GM12878 (cell line): ENCODE results near the gene MFN2. TPM values are rescaled to one million over a fixed set of nuclear protein-coding genes. Genes with fewer than 3 reads are reported as not detected.

Experiments used
- ATAC-seq: fragments of 200-7000 bp; cut with Tn5 transposase; 3 replicates; pipeline ENCODE4 v1.9.1; 2020; ENCODE audit warnings: mild to moderate bottlenecking, moderate library complexity
- BruUV-seq: library from RNA; stranded (reverse); fragments of 400-500 nt; replicated peaks from 2 replicates; lab custom pipeline; 2021; lab: Mats Ljungman, UMichigan
- CTCF ChIA-PET: fragments of 300-600 bp; sonication (Branson Sonifier 250); formaldehyde crosslinking; extraction: SDS; loops from one replicate; lab custom pipeline; 2021; ENCODE audit warnings: inconsistent platforms; lab: Yijun Ruan, JAX
- POLR2A ChIA-PET: fragments of 350-600 bp; formaldehyde crosslinking; extraction: SDS; loops from one replicate; lab custom pipeline; 2021; ENCODE audit warnings: inconsistent platforms; lab: Charles Lee
- RAD21 ChIA-PET: fragments of 300-600 bp; sonication (Branson Sonifier 250); formaldehyde crosslinking; loops from one replicate; lab custom pipeline; 2023; ENCODE audit warnings: antibody characterized with exemption; ENCODE audit not compliant: unreplicated experiment; lab: Charles Lee
- SMC1A ChIA-PET: fragments of 300-600 bp; sonication (Branson Sonifier 250); formaldehyde crosslinking; loops from one replicate; lab custom pipeline; 2023; ENCODE audit not compliant: unreplicated experiment, uncharacterized antibody; lab: Charles Lee
- DNase-seq: peaks from one replicate; pipeline ENCODE4 v3.0.0-alpha.2; 2011; ENCODE audit warnings: low read depth, low spot score
- FAIRE-seq: peaks from 3 replicates; lab custom pipeline; 2011; peaks lifted over from hg19 to GRCh38; lab: Jason Lieb, UNC
- H2AFZ ChIP-seq: 2 replicates; pipeline ENCODE4 v1.6.0; 2011; ENCODE audit warnings: low read depth, low read length, control low read depth; ENCODE audit not compliant: control insufficient read depth
- H3K27ac ChIP-seq: 2 replicates; pipeline ENCODE4 v1.5.1; 2011; ENCODE audit warnings: control low read depth; ENCODE audit not compliant: control insufficient read depth, insufficient read depth
- H3K27me3 ChIP-seq, 2 experiments: replicated peaks in 1 of 2; 2 replicates each; pipeline versions ENCODE4 v1.6.0 to v1.6.1; 2011; ENCODE audit warnings: low read length in 1 of 2; ENCODE audit not compliant: control insufficient read depth in 2 of 2, insufficient read depth in 2 of 2
- H3K36me3 ChIP-seq, 2 experiments: 2 replicates each; pipeline ENCODE4 v1.5.1; 2011; ENCODE audit warnings: low read length in 1 of 2; ENCODE audit not compliant: control insufficient read depth in 2 of 2, insufficient read depth in 2 of 2
- H3K4me1 ChIP-seq: 2 replicates; pipeline ENCODE4 v1.6.1; 2011; ENCODE audit warnings: mild to moderate bottlenecking, low read length, moderate library complexity, mixed read lengths; ENCODE audit not compliant: control insufficient read depth, insufficient read depth
- H3K4me2 ChIP-seq: 2 replicates; pipeline ENCODE4 v1.6.0; 2011; ENCODE audit warnings: control low read depth; ENCODE audit not compliant: control insufficient read depth, insufficient read depth
- H3K4me3 ChIP-seq: fragments of 200-600 bp; sonication (generic); 2 replicates; pipeline ENCODE4 v1.5.1; 2016
- H3K79me2 ChIP-seq: 2 replicates; pipeline ENCODE4 v1.6.0; 2011; ENCODE audit warnings: low read length; ENCODE audit not compliant: control insufficient read depth, insufficient read depth
- H3K9ac ChIP-seq: 2 replicates; pipeline ENCODE4 v1.8.0; 2011; ENCODE audit warnings: low read length, control low read depth, mixed read lengths; ENCODE audit not compliant: control insufficient read depth, insufficient read depth
- H3K9me3 ChIP-seq: replicated peaks from 3 replicates; pipeline ENCODE4 v1.5.1; 2011; ENCODE audit warnings: mild to moderate bottlenecking, low read length; ENCODE audit not compliant: control insufficient read depth, insufficient read depth
- H4K20me1 ChIP-seq: 2 replicates; pipeline ENCODE4 v1.6.0; 2011; ENCODE audit not compliant: control insufficient read depth, insufficient read depth
- EGR1 ChIP-seq, 2 experiments: IDR thresholded peaks; 1 replicate in 1 of 2; 2 replicates in 1 of 2; pipeline ENCODE4 v1.6.1; 2011 to 2012; ENCODE audit warnings: low read depth in 2 of 2, low read length in 2 of 2, borderline replicate concordance in 1 of 2, mild to moderate bottlenecking in 1 of 2, moderate library complexity in 1 of 2
- ESRRA ChIP-seq: IDR thresholded peaks from 2 replicates; pipeline ENCODE4 v1.6.1; 2012; ENCODE audit warnings: mild to moderate bottlenecking, low read length, improper control_type of control experiment
- HCFC1 ChIP-seq: fragments of 150-350 bp; IDR thresholded peaks from 2 replicates; pipeline ENCODE4 v1.6.1; 2014; ENCODE audit warnings: low read length
- IKZF1 ChIP-seq: fragments of 450-650 bp; conservative IDR thresholded peaks from 2 replicates; pipeline ENCODE4 v1.6.1; 2017; ENCODE audit warnings: antibody characterized with exemption, mild to moderate bottlenecking
- MEF2A ChIP-seq: IDR thresholded peaks from 2 replicates; pipeline ENCODE4 v1.6.1; 2011; ENCODE audit warnings: low read depth, mild to moderate bottlenecking, low read length, moderate library complexity; ENCODE audit not compliant: insufficient read depth
- NFYA ChIP-seq: IDR thresholded peaks from 2 replicates; pipeline ENCODE4 v1.6.1; 2011; ENCODE audit warnings: low read depth, mild to moderate bottlenecking, low read length, improper control_type of control experiment, borderline replicate concordance
- RCOR1 ChIP-seq: conservative IDR thresholded peaks from 2 replicates; pipeline ENCODE4 v1.6.1; 2012; ENCODE audit warnings: low read depth, low read length, improper control_type of control experiment
- TCF12 ChIP-seq: IDR thresholded peaks from 2 replicates; pipeline ENCODE4 v1.6.1; 2011; ENCODE audit warnings: low read depth, mild to moderate bottlenecking, low read length
- ZSCAN29 ChIP-seq: fragments of 450-650 bp; IDR thresholded peaks from 2 replicates; pipeline ENCODE4 v1.6.1; 2017; ENCODE audit warnings: mild to moderate bottlenecking, moderate library complexity
- ZZZ3 ChIP-seq: IDR thresholded peaks from 2 replicates; pipeline ENCODE4 v1.6.1; 2011; ENCODE audit warnings: low read depth; ENCODE audit not compliant: control insufficient read depth, insufficient read length
- WGBS: methylation state at CpG from one replicate; pipeline ENCODE4 v1.1.6; 2016; ENCODE audit warnings: low lambda C conversion rate; ENCODE audit not compliant: insufficient replicate concordance, insufficient coverage; ENCODE audit errors: missing lambda C conversion rate; 5-methylcytosine and 5-hydroxymethylcytosine counted together
- in situ Hi-C: fragments of 300-500 bp; cut with MboI; formaldehyde crosslinking; loops from 9 replicates; pipeline ENCODE4 v1.14.3; 2018; ENCODE audit warnings: mixed read lengths
- intact Hi-C: fragments of 100-400 bp; cut with micrococcal nuclease; formaldehyde crosslinking; loops from one replicate; pipeline ENCODE4 v1.14.2; 2022; ENCODE audit not compliant: unreplicated experiment
- polyA plus RNA-seq, 11 experiments: library from polyadenylated mRNA; depleted of rRNA in 4 of 11; unstranded in 6 of 11; stranded (reverse) in 5 of 11; fragments of >200 nt; fragmentation: Nextera tagmentation in 4 of 11; fragmentation: Illumina TruSeq in 1 of 11; extraction: Ambion mirVana in 4 of 11; extraction: Trizol in 1 of 11; gene quantifications; 1 replicate in 1 of 11; 2 replicates in 10 of 11; pipeline versions ENCODE4 v1.2.1 to v1.2.3, GENCODE V29; 2011 to 2016; ENCODE audit warnings: inconsistent platforms in 2 of 11, missing spikeins in 2 of 11, low read depth in 1 of 11
- total RNA-seq, 4 experiments: library from RNA; depleted of rRNA in 3 of 4; stranded (reverse); fragments of >200 nt in 3 of 4; fragmentation: Illumina TruSeq in 1 of 4; extraction: Trizol in 1 of 4; gene quantifications; 2 replicates each; pipeline versions ENCODE4 v1.2.1 to v1.2.3, GENCODE V29; 2013 to 2021
- TF ChIP-seq, protein P1 (sequence below): fragments of 450-650 bp; IDR thresholded peaks from 2 replicates; pipeline ENCODE4 v1.6.1; 2017; ENCODE audit warnings: mild to moderate bottlenecking, moderate library complexity

The MFN2 gene
- total and polyA plus RNA-seq, 10 of the 15 experiments (the other 5 are each of a cell fraction or from before 2014, with no cell fraction given) = 5.3 to 64.4 (median 48.1) TPM

DNA sequence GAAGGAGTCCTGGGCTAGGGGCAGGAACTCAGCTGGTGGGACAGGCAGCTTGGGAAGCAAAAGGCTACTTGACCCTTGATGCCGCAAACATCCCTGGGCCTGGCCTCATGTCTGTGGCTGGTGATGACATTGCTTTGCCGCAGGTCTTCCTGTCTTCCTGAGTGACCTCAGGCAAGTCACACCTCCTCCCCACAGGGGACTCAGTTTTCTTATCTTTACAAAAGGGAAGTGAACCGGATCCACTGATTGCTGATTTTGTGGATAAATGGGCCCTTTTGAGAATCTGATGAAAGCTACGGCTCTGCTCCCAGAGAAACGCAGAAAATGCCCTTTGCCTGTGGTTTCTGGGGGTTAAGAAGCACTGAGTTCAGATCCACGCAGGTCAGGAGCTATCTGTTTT lies 25.0 kb upstream of the MFN2 start:
- TF ChIP-seq EGR1 (IDR thresholded peaks at IDR 0.05; ENCODE audit: borderline replicate concordance in 1 of 2, low read depth in 2 of 2, low read length in 2 of 2) (no peak), TCF12 (no peak), ESRRA (no peak), RCOR1 (no peak), NFYA (no peak), MEF2A (no peak), IKZF1 (no peak), HCFC1 (no peak), ZZZ3 (no peak), ZSCAN29 (no peak)
- TF ChIP-seq, protein P1, sequence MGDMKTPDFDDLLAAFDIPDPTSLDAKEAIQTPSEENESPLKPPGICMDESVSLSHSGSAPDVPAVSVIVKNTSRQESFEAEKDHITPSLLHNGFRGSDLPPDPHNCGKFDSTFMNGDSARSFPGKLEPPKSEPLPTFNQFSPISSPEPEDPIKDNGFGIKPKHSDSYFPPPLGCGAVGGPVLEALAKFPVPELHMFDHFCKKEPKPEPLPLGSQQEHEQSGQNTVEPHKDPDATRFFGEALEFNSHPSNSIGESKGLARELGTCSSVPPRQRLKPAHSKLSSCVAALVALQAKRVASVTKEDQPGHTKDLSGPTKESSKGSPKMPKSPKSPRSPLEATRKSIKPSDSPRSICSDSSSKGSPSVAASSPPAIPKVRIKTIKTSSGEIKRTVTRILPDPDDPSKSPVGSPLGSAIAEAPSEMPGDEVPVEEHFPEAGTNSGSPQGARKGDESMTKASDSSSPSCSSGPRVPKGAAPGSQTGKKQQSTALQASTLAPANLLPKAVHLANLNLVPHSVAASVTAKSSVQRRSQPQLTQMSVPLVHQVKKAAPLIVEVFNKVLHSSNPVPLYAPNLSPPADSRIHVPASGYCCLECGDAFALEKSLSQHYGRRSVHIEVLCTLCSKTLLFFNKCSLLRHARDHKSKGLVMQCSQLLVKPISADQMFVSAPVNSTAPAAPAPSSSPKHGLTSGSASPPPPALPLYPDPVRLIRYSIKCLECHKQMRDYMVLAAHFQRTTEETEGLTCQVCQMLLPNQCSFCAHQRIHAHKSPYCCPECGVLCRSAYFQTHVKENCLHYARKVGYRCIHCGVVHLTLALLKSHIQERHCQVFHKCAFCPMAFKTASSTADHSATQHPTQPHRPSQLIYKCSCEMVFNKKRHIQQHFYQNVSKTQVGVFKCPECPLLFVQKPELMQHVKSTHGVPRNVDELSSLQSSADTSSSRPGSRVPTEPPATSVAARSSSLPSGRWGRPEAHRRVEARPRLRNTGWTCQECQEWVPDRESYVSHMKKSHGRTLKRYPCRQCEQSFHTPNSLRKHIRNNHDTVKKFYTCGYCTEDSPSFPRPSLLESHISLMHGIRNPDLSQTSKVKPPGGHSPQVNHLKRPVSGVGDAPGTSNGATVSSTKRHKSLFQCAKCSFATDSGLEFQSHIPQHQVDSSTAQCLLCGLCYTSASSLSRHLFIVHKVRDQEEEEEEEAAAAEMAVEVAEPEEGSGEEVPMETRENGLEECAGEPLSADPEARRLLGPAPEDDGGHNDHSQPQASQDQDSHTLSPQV = no peak
- TF ChIP-seq, all 136 proteins: peak for 0
- no peaks in the 10 kb centered on the region for H3K27me3 ChIP-seq
- CTCF ChIA-PET = no interaction called here
- no peak overlapping the region for H2AFZ ChIP-seq
- no peaks in the 10 kb centered on the region for H3K4me1 ChIP-seq
- H3K9me3 ChIP-seq = no peaks in the 10 kb centered on the region
- H3K4me3 ChIP-seq = no peak overlapping the region
- no peak overlapping the region for H3K4me2 ChIP-seq
- WGBS = 89% methylated on average over 6 of the region's 6 CpGs
- H3K36me3 ChIP-seq = peaks cover 4 to 5% of the 10 kb centered on the region in 2 experiments; a peak in 3 of 4 replicates
- H4K20me1 ChIP-seq = no peaks in the 10 kb centered on the region
- no peak overlapping the region for H3K27ac ChIP-seq
- RAD21 ChIA-PET = no interaction called here
- in situ Hi-C loops = no loop called here
- intact Hi-C loops = no loop called here
- no peak overlapping the region for H3K9ac ChIP-seq
- ATAC-seq (no peak), FAIRE-seq (no peak), DNase-seq (no peak)
- SMC1A ChIA-PET = no interaction called here
- POLR2A ChIA-PET = interaction anchor here (0.5 kb wide), 1 partner anchor 97 kb away, joined by 3 read pairs; no protein-coding TSS in a partner anchor
- BruUV-seq = no TSS peak
- H3K79me2 ChIP-seq = no peaks in the 10 kb centered on the region
